NCI-H1417 treated with DMSO at 0.1 percent for 48 hours (cell line): ENCODE data around the gene LAMA5.

Experiments used
- DNase-seq: peaks from one replicate; lab custom pipeline; 2025; lab: John Stamatoyannopoulos, UW

LAMA5 gene

DNA sequence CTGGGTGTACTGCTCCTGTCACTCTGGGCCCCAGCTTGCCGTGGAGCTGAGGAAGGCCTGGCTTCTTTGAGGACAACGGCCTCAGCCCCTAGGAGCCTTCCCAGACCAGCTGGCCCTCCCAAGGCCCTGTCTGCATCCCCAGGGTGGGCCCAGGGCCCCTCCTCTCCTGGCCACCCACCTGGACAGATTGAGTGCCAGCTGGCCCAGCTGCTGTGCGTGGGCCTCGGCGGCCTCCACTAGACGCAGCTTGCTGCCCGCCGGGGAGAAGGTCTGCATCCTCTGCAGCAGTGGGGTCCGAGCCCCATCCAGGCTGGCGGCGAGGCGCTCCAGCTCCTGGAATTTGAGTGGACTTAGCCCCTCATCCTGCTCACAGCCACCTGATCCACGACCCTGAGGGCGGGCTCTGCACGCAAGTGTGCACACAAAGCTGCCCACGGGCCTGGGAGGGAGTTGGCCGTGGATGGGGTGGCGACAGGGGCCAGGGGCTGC lies 49.9 kb downstream of the LAMA5 start:
- no peak for DNase-seq

DNA sequence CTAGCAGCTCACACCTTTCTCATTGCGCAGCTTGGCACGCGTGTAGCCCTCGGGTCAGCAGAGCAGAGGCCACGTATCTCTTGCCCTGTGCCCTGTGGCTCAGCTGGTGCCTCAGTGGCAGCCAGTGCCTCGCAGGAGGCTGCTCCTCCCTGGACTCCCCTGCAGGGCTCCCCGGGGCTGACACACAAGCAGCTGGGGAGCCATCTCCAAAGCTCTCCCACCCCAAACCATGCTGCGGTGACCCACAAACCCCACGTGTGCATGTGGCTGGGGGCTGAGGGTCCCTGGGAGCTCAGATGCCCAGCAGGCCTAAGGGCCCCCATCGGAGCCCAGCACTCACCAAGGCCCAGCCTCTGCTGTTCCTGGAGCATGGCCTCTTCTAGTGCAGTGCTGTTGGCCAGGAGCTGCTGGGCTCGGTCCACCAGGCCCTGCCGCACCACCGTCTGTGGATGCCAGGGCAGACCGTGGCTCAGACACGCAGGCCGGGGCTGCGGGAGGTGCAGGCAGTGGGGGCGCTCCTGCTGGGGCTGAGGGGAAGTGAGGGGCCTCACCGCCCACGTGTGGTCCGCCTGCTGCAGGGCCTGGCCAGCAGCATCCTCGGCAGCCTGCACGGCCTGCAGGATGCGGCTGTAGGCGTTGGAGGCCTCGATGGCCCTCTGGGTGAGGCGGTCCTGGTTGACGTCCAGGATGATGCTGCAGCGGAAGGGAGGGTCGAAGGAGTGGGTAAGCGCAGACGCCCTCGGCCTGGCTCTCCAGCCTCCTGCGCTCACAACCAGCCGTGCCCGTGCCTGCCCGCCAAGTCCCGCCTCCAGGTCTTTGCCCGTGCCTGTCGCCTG lies 50.6 kb downstream of the LAMA5 start:
- DNase-seq, result no peak

- no peak for DNase-seq
These were observed 51.3 kb downstream of the LAMA5 start for GRCh38 chr20:62315773-62316172.

GRCh38 chr20:62314711-62315302 lies 52.3 kb downstream of the LAMA5 start:
- no peak for DNase-seq

- no peak for DNase-seq
These were observed 52.8 kb downstream of the LAMA5 start for GRCh38 chr20:62314339-62314638.

DNA sequence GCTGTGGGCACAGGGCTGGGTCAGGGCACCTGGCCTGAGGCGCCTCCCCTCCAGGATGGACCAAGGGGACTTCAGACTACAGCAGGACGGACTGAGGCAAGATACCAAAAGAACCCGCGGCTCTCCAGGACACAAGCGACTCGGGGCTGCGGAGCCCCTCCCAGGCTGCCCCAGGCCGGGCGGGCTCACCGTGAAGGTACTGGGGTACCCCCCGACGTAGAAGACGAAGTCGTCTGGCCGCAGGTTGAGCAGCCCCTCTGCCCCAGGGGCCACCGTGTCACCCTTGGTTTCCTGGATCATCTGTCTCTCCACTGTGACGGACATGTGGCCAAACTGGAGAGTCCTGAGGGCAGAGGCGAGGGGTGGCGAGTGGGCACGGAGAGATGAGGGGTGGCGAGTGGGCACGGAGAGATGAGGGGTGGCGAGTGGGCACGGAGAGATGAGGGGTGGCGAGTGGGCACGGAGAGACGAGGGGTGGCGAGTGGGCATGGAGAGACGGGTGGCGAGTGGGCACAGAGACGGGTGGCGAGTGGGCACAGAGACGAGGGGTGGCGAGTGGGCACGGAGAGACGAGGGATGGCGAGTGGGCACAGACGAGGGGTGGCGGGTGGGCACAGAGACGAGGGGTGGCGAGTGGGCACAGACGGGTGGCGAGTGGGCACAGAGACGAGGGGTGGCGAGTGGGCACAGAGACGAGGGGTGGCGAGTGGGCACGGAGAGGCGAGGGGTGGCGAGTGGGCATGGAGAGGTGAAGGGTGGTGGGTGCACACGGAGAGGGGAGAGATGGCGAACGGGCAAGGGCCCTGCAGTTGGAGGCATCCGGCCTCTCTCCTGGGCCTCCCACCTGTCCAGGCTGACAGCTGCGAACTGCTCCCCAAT lies 53.4 kb downstream of the LAMA5 start:
- DNase-seq, result no peak

DNA sequence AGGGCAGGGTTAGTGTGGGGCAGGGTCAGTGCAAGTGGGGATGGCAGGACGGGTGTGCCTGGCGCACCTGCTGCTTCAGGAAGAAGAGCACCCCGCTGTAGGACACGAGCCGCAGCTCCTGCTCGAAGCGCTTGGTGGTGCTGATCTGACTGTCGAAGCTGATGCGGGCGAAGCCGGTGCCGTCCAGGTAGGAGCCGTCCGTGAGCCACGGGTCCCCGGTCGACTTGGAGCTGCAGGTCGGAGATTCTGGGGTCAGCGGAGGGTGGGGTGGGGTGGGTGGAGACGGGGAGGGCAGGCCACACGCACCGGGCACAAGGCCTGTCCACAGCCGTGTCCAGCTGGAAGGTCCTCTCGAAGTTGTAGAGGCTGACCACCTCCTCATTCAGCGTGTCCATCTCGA lies 54.1 kb downstream of the LAMA5 start:
- DNase-seq, result no peak

DNA sequence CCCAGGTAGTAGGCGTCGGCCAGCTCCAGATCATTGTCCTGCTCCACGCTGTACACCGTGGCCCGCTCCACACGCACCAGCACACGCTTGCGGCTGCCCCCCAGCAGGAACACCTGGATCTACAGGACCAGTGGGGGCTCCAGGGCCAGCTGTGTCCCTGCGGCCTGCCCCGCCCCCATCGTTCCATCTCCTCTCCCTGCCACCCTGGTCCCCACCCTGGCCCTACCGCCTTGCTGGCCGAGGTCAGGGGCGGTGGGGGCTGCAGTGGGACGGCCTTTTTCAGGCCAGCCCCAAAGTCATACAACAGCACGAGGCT lies 54.5 kb downstream of the LAMA5 start:
- no peak for DNase-seq

DNA sequence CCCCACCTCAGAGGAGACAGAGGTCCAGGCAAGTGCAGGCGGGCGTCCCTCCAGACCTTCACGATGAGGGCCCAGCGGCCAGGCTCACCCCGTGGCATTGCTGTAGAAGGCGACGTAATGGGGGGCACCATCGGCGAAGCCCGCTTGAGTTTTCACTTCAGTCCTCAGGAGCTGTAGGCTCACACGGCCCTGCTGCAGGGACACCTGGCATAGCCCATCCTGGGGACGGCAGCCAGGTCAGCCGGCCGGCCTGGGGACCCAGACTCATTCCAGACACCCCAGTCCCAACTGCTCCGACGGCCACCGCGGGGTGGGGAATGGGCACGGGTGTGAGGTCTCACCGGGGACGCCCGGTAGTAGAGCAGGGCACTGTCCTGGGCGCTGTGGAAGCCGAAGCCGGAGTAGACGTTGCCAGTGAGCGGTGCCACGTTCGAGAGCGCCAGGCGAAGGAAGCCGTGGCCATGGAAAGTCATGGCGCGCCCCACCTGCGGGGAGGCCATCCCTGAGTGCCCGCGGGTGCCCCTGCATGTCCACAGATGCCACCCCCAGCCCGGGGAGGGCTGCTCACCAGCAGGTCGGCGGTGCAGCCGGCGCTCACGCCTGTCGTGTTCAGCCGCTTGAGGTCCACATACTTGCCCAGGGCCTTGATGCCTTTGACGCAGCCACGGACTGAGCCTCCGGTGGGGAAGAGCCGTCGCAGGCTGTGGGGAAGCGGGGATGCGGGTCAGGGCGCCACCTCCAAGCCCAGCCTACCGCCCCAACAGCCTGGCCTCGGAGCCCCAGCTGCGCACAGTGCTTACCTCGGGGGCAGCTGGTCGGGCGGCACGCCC lies 55.1 kb downstream of the LAMA5 start:
- no peak for DNase-seq

- DNase-seq, result no peak
These were observed 56.0 kb downstream of the LAMA5 start for GRCh38 chr20:62311150-62311549.

- DNase-seq, result no peak
These were observed 56.4 kb downstream of the LAMA5 start for GRCh38 chr20:62310757-62311121.

DNA sequence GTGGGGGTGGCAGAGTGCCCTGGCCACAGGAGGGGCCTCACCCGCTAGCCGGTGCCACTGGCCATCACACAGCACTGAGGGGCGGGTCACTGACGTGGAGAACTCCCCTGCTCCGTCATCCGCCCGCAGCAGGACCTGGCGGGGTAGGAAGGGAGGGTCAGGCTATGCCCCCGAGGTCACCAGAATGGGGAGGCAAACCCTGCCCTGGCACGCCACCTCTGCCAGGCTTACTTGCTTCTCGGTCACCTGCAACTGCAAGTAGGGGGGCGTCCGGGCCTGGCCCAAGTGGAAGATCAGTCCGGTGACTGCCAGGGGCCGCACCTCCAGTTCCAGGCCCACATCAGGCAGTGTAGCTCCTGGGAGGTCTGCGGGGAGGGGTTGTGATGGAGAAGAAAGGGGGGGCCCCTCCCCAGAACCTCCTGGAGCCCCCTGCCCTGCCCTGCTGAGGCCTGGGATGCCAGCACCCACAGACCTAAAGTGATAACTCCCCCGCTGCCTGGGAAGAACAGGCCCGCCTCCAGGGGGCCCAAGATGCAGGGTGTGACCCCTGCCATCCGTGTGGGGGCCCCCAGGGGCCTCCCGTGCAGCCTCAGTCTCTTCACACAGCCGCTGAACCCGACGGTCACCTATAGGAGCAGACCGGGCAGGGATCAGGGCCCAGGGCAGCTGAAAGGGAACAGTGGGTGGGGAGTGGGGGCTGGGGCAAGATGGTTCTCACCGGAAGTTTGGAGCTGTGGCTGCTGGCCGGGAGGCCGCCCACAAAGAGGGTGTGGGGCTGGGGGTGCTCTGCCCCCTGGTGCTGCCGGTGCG lies 57.0 kb downstream of the LAMA5 start:
- no peak for DNase-seq

DNA sequence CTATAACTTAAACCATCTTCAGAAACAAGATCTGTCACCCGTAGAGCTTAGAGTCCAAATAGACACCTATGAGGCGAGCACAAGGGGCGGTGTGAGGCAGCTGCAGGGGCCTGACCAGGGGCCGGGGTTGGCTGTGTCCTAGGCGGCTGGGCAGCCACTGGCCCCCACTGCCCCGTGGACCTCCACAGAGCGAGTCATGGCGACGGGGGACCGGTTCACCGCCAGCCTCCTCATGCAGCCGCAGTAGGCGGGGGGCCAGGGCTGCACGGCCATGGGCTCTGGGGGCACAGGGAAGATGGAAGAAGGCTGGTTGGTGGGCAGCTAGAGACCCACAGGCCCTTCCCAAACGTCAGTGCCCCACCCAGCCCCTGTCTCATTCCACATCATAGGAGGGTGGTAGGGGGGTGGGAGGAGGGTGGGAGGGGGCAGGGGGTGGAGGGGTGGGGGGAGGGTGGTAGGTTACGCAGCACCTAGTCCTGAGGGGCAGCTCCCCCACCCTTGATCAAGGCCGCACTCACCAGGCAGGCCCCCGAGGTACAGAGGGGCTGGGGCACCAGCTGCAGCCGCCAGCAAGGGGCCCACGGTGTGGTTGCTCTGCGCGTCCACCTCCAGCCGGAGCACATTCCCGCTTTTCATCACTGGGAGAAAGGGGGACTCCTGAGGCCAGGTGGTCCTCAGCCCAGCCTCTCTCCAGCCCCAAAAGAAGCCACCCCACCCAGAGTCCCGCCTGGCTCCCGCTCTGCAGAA lies 57.7 kb downstream of the LAMA5 start:
- no peak for DNase-seq

GRCh38 chr20:62308102-62308822 lies 58.9 kb downstream of the LAMA5 start:
- DNase-seq, result no peak

DNA sequence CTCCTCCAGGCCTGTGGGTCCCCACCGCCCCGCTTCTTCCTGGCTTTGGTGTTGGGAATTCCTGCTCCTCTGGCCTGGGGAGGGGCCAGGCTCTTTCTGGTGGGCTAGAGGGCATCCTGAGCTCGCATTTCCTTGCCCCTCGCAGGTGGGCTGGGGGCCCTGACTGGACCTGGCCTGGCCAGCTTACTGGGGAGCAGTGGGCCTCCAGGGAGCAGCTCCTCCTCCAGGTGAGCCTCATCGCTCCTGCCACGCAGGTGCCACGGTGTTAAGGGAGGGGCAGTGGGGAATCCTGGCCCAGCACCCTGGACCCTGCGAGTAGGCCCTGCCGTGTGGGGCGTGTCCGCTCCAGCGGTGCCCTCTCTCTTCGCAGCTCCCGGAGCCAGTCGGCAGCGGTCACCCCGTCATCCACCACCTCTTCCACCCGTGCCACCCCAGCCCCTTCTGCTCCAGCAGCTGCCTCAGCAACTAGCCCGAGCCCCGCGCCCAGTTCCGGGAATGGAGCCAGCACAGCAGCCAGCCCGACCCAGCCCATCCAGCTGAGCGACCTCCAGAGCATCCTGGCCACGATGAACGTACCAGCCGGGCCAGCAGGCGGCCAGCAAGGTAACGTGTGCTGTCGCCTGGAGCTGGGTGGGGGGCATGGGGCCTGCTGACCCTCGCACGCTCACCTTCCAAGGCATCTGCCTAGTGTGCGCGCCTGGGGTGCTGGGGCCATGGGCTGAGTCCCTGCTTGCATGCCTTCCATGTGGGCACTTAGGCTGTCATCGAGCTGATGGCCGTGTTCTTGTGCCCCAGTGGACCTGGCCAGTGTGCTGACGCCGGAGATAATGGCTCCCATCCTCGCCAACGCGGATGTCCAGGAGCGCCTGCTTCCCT lies 59.6 kb downstream of the LAMA5 start:
- DNase-seq, result no peak

- no peak for DNase-seq
These were observed 60.5 kb downstream of the LAMA5 start for GRCh38 chr20:62306414-62307187.

DNA sequence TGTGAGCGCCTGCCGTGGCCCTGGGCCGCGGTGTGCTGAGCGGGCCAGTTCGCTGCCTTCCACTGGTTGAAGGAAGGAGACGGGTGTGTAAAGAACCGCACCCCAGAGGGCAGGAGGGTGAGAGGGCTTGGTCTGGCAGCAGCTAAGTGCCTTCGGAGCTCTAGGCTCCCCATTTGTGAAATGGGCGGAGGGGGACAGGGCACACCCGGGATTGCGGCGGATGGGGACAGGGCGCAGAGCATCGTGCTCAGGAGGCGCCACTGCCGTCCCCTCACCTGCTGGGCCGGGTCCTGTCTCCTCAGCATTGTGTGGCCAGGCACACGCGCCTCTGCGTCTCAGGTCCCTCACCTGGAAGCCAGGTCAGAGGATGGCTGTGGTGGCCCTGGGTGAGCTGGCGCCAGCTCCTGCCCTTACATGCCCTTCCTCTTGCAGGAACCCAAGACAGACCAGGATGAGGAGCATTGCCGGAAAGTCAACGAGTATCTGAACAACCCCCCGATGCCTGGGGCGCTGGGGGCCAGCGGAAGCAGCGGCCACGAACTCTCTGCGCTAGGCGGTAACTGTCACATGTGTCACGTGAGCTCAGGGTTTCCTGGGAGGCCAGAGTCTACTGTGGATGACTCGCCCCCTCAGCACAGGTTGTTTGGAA lies 61.2 kb downstream of the LAMA5 start:
- no peak for DNase-seq
